Stimulated activated CD8-positive, alpha-beta memory T cell treated with anti-CD3 and anti-CD28 coated beads, Interleukin-15, amount 100 ng/mL, for 24 hours (primary cell): ENCODE measurements around the gene FAM168A.

Experiments
- DNase-seq: peaks from one replicate; pipeline ENCODE4 v3.0.0-alpha.2; 2020; ENCODE audit warnings: low read depth

Gene FAM168A

DNA sequence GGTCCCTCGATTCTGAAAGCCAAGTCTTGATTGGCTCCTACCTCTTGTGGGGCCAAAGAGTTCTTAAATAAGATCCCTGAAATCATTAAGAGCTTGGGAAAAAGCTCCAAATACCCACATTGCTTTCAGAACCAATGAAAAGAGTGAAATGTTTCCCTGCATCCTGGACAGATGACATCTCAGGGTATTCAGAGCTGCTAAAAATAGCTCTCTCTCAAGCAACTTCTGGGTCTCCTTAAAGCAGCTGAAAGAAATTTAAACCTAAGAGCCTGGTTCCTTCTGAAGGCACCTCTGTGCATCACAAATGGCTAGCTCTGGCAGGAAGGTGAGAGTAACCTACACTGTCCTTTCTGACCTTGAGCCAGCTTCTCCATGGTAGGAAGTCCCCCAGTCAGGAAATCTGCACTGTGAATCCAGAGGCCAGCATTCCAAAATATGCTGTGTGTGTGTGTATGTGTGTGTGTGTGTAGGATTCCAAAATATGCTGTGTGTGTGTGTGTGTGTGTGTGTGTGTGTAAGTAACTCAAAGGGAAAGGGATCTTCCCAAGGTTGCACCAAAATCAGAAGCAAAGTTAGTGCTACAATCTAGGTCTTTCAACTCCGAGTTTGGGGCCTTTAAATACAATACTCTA, 171.6 kb downstream of the FAM168A start:
- DNase-seq, result no peak

DNA sequence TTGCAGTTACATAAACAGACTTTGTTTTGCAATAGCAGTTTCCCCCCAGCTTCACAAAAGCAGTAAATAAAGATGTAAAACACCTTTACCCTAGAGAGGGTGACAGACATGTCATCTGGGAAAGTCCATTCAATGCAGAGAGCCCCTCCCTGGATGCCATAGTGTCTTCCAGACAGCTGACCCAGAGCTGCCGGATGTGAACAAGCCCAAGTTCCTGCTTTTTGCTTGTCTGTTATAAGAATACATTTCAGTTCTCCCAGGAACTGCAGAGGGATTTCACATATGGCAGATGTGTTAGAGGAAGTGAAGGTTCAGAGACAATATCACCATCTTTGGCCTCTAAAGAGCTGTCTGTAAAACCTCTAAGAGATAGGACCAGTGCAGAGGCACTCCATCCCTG, 172.8 kb downstream of the FAM168A start:
- no peak for DNase-seq

DNA sequence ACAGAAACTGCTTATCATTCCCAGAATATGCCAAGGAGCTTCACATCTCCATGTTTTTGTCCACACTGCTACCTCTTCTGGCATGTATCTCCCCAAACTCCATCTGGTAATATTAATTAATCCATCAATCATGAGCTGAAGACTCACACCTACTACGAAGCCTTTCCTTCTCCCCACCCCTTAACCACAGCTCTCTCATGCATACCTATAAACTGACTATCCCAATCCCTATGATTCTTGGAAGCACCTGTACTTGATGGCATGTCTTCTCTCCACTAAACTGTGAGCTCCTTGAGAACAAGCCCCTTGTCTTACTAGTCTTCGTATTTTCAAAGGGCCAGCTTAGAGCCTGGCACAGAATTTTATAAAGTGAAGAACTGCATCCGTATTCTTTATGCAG, 174.4 kb downstream of the FAM168A start:
- no peak for DNase-seq

DNA sequence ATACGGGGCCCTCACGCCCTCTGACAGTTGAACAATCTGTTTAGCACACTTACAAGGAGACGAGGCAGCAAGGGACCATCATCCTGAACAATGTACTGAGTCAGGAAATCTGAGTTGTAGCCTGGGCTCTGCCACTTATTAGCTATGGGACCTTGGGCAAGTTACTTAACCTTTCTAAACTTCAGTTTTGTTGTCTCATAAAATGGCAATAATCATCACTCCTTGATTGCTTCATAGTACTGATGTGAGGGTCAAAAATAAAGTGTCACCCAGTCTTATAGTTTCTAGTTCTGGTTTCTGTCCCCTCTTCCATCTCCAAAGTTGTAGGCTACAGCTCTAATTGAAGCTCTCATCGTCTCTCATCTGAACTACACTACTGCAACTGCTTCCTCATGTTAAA, 175.0 kb downstream of the FAM168A start:
- DNase-seq, result no peak

DNA sequence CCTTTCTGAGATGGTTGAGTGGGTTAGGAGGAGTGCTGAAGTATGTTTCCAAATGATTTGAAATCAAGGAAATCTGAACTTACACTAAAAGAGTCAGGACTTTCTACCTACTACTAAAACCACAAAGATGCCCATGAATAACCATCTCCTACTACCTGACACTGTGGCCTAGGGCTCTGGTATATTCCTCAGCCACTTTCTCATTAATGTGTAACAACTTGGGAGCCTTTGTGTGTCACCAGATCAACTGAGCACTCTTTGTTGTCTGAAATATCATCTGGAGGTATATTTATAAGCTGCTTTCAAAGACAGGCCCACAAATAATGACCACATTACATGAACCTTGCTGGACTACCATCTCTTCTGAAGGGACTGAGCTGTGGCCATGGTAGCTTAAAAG, 177.8 kb downstream of the FAM168A start:
- no peak for DNase-seq

DNA sequence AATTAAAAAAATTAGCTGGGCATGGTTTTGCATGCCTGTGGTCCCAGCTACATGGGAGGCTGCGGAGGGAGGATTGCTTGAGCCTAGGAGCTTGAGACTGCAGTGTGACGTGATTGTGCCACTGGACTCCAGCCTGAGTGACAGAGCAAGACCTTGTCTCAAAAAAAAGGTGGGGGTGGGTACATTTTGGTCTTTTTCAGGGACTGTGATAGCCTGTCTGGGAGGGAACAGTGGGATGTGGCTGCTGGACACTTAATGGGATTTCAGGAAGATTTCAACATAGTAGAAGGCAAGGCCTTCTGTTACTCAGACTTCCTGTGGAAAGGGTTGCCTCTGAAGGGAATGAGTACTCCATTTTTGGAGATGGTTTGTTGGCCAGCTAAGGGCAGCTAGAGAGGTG, 181.1 kb downstream of the FAM168A start:
- DNase-seq, result no peak

DNA sequence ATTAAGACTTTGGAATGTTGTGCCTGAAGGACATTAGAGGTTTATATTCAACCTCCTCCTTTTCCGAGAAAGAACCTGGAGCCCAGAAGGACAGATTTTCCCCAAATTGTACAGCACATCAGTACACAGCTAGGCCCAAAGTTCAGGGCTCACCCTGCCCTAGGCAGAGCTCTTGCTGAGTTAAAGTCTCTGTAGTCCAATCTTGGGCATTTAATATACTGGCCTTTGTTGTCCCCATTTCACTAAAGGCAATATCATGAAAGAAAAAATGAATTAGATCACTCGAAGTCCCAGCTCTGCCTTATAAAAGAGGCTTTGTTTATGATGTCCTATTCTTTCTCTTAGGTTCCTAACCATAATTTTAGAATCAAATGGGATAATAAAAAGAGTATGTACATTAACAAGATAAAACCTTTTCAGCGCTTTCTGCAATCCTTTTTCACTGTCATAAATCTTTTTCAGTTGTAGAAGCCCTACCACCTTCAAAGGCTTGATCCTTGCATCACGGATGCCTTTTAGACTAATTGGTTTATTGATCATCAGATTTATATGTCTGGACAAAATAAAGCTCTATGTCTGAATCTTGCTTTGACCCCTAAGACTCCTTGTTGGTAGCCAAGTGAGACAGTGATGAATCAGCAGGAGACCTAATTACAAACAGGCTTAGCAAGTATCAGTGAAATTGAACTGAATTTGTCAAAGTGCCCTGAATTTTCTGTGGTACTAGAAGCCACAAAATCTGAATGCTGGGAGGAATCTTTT, 181.9 kb downstream of the FAM168A start:
- DNase-seq, result no peak

DNA sequence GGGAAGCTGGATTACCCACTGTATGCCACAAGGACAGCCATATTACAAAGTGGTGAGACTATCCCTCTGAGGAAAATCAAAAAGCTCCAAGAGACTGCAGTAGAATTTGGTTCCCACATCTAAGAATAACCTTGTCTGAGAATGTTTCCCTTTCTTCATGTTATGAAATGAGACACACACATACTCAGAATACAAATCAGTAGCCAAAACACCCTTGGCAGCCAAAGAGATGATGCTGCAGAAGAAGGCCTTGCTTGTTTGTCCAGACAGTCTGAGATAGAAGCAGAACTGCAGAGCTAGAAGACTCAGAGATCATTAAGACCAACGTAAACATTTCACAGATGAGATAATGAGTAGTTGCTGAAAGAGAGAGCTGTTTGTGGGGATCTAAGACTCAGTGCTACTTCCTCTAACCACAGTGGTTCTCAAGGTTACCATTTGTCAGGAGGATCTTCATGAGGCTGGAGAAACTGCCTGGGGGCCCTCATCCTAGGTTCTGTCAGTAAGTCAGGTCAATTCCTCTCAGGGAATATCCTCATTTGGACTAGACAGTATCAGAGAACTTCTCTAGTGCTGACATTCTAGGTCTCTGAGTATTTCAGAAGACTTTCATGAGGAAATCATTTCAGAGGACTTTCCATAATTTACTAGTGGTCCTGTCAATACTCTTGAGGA, 182.8 kb downstream of the FAM168A start:
- DNase-seq, result no peak

DNA sequence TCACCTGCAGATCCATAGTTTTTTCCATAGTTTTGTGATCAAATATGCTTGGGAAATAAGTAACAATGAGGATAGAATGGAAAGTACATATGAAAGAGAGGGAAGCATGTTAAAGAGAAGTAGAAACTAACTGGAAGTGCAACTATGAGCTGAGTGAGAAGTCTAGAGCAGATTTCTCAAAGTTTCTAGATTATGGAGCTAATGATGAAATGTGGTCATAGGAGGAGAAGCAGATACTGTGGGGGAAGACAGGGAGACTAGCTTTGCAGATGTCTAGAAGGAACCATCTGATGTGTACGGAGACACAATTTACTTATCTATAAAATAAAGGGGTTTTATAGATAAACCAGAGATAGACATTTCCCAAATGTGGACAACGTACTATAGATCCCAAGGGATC, 184.7 kb downstream of the FAM168A start:
- no peak for DNase-seq

DNA sequence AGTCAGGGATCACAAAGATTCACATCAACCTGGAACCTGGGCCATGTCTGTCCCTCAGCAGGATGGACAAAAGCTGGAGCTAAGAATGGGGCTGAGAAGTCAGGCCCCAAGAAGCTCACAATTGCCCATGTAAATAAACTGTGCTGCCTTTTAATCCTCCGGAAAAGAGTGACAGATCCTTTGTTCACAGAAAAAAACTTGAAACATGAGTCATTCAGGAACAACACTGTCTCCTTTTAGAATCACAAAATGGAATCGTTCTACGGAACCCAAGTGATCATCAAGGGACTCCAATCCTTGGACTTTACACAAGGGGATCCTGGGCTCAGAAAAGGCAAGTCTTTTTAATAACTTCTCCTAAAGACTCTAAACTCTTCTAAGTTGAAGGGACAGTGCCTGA, 185.6 kb downstream of the FAM168A start:
- DNase-seq, result no peak

DNA sequence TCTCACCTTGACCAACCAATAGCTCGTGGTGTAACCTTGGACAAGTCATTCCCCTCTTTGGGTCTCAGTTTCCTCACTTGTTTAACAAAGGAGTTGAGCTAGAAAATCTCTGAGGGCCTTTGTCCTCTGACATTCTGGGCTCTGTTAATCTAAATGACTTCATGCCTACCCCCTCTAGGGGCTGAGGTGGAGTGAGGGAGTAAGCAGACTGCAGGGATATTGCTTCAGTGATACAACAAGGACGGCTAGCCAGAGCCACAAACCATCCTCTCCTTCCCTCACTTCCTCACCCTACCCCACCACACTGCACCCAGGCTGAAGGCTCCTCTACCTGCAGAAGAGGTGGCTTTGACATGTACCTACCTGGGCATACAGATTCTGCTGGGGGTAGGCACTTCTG, 186.9 kb downstream of the FAM168A start:
- no peak for DNase-seq

DNA sequence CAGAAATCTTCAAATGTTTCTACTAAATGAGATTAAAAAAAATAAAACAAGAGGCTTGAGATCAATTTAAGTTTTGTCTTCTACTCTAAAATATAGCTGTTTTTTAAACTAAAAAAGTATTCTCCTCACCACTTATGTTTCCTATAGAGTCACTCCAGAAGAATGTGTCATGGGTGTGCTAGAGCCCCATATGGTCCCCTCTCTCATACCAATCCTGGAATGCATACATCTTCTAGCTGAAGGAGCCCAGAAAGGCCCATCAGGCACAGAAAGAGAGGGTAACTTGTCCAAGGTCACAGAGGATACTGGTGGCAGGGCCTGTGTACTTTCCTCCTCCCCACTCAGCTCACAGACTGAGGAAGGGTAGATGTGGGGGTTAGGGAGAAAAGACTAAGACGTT, 187.3 kb downstream of the FAM168A start:
- no peak for DNase-seq

DNA sequence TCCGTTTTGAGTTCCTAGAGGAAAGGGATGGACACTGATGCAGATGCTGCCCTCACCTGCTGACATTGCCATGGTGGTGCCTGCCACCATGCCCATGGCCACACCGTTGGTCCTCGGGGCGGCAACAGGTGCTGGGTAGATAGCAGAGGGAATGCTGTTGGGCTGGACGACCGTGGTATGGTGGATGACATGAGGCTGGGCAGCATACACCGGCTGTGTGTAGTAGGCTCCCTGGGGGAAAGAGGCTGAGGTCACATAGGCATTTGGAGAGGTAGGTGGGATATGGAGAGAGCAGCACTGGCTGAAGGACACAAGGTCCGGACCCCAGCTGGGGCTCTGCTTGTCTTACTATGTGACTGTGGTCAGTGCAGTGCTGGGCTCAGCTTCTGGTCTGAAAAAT, 188.5 kb downstream of the FAM168A start:
- DNase-seq, result no peak

DNA sequence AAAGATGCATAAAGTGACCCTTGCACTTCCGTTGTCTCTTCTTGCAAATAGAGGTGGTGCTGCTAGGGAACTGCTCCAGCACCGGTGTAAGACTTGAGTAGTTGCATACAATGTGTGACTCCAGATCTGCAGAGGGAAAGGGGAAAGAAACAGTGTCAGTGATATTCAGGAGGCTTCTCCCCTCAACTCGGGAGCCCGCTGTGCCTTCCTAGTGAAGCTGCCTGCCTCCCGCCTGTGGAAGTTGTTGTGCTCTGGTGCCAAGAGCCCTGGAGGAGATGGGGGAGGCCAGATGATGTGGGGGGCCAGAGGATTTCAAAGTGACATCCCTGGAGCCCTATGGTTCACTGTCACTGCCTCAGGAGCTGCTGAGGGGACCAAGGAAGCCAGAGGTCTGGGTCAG, 191.3 kb downstream of the FAM168A start:
- DNase-seq, result no peak

DNA sequence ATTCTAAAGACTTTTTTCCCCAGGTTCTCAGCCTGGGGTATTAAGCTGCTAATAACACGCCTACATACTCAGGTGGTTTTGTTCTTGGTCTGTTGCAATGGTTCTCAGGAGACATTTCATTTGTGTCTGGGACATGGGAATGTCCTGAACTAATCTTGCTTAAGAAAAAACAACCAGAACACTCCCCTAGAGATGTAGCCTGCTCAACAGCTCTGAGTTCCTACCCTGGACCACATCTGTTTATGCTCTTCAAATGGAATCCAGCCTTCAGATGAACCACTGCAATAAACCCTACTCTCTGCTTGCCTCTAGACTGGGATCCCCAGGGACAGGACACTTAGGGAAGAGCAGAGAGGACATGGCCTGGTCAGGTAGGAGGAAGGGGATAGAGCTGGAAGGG, 191.8 kb downstream of the FAM168A start:
- DNase-seq, result no peak

DNA sequence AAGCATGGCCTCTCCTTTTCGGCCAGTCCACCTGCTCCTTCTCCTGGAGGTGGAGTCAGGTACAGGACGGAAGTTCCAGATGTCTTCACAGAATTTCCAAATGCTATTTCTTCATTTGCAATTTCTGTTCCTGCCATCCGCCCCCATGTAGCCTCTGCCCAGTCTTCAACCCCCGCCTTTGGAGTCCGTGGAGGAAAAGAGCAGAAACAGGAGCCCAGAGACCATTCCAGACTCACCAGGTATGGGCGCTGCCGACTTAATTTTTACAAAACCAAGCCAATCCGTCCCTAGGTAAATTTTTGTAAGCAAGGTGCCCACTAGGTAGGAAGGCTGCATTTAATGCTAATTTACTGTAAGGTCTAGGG, 192.8 kb downstream of the FAM168A start:
- DNase-seq, result no peak

DNA sequence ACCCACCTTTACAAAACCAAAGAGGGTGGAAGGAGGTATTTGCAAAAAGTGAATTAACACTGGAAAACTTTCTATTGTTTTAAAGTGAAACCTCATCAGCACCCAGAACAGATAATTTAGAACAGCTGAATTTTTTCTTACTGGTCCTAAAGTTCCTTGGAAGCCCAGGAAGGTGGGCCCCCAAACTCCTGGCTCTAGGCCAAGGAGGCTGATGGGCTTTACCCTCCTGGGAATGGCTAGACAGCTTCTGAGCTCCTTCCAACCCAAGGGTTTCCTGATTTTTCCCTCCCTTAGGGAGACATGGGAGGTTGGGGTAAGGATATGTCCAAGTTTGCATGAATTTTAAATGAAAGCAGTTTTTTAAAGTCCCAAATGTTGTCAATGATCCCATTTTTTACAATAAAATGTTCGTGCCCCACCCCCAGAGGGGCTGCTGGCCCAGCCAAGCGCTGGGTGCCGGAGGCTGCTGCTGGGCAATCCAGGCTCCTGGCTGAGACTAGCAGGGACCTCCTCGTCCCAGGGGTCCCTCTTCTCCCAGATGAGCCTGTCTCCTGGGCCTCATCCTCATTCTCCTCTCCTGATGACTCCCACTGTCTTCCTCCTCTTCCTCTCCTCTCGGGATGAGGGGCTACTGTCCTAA, 193.3 kb downstream of the FAM168A start:
- no peak for DNase-seq

DNA sequence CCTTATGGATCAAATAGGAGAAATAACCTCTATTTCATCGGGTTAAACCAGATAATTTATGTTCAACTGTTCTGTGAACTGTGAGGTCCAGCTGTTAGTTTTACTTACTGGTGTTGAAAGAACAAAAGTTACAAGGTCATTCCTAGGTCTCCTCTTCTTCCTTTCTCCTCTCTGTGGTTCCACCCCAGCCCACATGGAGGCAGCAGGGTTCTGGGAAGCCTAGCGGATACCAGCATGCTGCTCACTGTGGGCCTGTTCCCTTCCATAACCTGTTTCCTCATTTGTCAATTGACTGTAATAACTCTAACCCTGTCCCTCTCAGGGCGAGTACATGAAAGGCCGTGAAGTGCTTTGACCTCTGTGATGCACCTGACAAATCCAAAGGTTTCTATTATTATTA, 193.9 kb downstream of the FAM168A start:
- no peak for DNase-seq

DNA sequence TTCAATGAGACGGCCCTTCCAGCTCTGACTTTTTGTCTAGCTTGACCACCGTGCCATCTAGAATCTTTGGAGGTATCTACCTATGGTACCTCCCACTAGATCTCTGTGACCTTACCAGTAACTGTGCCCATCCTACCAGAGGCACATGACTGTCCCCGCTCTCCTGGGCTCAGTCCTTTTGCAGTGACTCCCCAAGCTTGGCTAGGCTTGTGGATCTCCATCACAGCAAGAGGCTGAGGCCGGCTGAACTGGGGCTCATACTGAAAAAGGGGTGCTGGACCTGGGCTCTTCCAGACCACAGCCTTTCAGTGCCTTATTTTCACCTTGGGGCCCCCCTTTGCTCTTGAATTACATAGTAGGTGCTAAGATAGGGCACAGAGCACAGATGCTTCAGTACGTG, 194.4 kb downstream of the FAM168A start:
- no peak for DNase-seq

DNA sequence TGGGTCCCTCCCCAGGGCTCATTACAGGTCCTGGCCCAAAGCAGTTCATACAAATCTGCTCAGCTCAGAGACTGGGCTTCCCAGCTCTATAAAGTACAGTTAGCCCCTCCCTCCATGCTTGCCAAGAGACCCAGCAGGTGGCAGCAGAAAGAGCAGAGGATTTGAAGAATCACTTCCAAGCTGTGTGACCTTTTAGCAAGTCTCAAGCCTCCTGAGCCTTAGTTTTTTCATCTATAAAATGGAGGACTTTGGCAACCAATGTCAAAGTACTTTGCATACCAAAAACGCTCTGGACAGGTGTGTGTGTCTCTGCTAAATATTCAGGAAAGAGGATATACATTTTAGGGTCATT, 195.1 kb downstream of the FAM168A start:
- no peak for DNase-seq

DNA sequence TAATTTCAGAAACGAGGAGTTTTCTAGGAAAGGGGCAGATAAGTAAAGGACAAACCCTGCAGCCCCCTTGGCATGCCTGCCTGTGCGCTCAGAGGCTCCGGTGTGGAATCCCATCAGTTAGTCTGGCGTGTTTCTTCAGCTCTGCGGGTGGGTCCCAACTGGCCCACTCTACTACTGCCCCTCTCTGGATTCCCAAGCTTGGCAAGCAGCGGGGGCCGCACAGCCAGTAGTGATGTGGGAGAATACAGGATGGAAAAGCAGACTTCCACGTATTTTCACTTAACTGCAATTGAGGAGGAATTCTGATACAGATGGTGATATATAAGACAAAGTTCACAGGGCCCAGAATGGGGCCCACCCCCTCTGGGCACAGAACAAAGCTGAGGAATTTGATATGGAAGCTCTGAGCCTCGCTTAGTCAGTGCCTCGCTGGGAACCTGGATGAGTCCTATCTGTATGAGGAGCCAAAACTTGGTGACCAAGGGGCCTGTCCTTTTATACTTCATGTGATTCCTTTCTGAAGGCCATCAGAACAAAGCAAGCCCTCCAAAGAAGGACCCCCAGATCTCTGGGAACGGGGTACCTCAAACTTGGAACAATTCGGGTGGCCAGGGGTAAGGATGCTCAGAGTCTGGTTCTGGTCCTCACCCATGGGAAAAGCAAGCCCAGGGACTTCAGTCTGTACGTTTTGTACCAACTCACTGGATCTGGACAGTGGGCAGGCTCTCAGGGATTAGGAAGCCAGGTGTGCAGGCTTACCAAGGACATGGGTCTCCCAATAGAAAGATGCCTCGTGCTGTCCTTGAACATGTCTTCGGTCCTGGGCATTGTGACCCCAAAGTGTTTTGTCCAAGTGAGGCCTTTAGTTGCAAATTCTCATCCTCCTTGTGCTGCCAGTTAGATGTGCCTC, 195.7 kb downstream of the FAM168A start:
- no peak for DNase-seq
